GM12873 (cell line): ENCODE data around the gene YAP1.

ENCODE experiments used
- CTCF ChIP-seq: IDR thresholded peaks from 2 replicates; pipeline ENCODE4 v1.5.1; 2012; ENCODE audit warnings: low read depth, mild to moderate bottlenecking, moderate library complexity, low read length, control low read depth; ENCODE audit not compliant: insufficient read depth; ENCODE audit errors: missing control alignments

The YAP1 gene

GRCh38 chr11:102148059-102148458 is 37.8 kb downstream of the YAP1 start:
- TF ChIP-seq CTCF: no peak

GRCh38 chr11:102151784-102152525 is 41.7 kb downstream of the YAP1 start:
- no peak for TF ChIP-seq CTCF

- no peak for TF ChIP-seq CTCF
Measured at GRCh38 chr11:102153082-102153481, 42.8 kb downstream of the YAP1 start.

- TF ChIP-seq CTCF: no peak
Measured at GRCh38 chr11:102154806-102155205, 44.6 kb downstream of the YAP1 start.

GRCh38 chr11:102155676-102156075 is 45.4 kb downstream of the YAP1 start:
- no peak for TF ChIP-seq CTCF

- TF ChIP-seq CTCF: no peak
Measured at GRCh38 chr11:102157219-102157618, 47.0 kb downstream of the YAP1 start.

GRCh38 chr11:102158164-102158735 is 48.0 kb downstream of the YAP1 start:
- no peak for TF ChIP-seq CTCF
